H1 (cell line): Measurements from ENCODE around the gene RPS21. TPM values are rescaled to one million over a fixed set of nuclear protein-coding genes. Genes with fewer than 3 reads are reported as not detected.
A peak's percentile ranks its signal among the peaks of the same experiment; 100 is the strongest.

Experiments used
- CTCF ChIA-PET: fragments of 300-600 bp; sonication (Branson Sonifier 250); formaldehyde crosslinking; loops from one replicate; lab custom pipeline; 2021; ENCODE audit not compliant: partially characterized antibody; lab: Charles Lee
- POLR2A ChIA-PET: fragments of 300-600 bp; sonication (Branson Sonifier 250); formaldehyde crosslinking; loops from one replicate; lab custom pipeline; 2021; ENCODE audit warnings: inconsistent platforms; ENCODE audit not compliant: partially characterized antibody; lab: Charles Lee
- DNase-seq, 2 experiments: peaks; one replicate each; pipeline versions ENCODE4 v3.0.0 to v3.0.0-alpha.2; 2010 to 2022; ENCODE audit warnings: low spot score in 2 of 2, low read depth in 1 of 2, mixed read lengths in 1 of 2
- FAIRE-seq: peaks from 2 replicates; lab custom pipeline; 2011; peaks lifted over from hg19 to GRCh38; lab: Jason Lieb, UNC
- H2AFZ ChIP-seq: 2 replicates; pipeline ENCODE4 v1.8.1; 2012; ENCODE audit warnings: low read length, inconsistent platforms
- H2AK5ac ChIP-seq: 2 replicates; pipeline ENCODE4 v1.6.1; 2013; ENCODE audit warnings: low read depth, low read length
- H2BK120ac ChIP-seq: replicated peaks from 2 replicates; pipeline ENCODE3; 2013; ENCODE audit warnings: low read depth, low read length, inconsistent platforms
- H2BK12ac ChIP-seq: 2 replicates; pipeline ENCODE4 v1.6.1; 2013; ENCODE audit warnings: low read depth, low read length
- H2BK15ac ChIP-seq: 2 replicates; pipeline ENCODE4 v1.6.1; 2013; ENCODE audit warnings: low read length
- H2BK20ac ChIP-seq: 2 replicates; pipeline ENCODE4 v1.6.1; 2013; ENCODE audit warnings: low read length
- H2BK5ac ChIP-seq: 2 replicates; pipeline ENCODE4 v1.6.1; 2013; ENCODE audit warnings: low read depth, low read length
- H3K14ac ChIP-seq: 2 replicates; pipeline ENCODE4 v1.6.1; 2013; ENCODE audit warnings: inconsistent platforms; ENCODE audit not compliant: insufficient read length
- H3K18ac ChIP-seq: 2 replicates; pipeline ENCODE4 v1.6.1; 2013; ENCODE audit warnings: low read length; ENCODE audit errors: extremely low read depth
- H3K23ac ChIP-seq: 2 replicates; pipeline ENCODE4 v1.6.1; 2013; ENCODE audit warnings: inconsistent platforms; ENCODE audit not compliant: insufficient read length
- H3K23me2 ChIP-seq: 2 replicates; pipeline ENCODE4 v1.6.1; 2013; ENCODE audit warnings: low read depth, low read length
- H3K27ac ChIP-seq: 2 replicates; pipeline ENCODE4 v1.6.1; 2011; ENCODE audit warnings: low read depth, low read length, inconsistent platforms
- H3K27me3 ChIP-seq, 4 experiments: replicated peaks in 1 of 4; 1 replicate in 1 of 4; 2 replicates in 3 of 4; pipeline versions ENCODE4 v1.6.1 to v1.8.1; 2011 to 2013; ENCODE audit warnings: low read length in 3 of 4, mild to moderate bottlenecking in 3 of 4, inconsistent platforms in 2 of 4, mixed read lengths in 2 of 4, moderate library complexity in 1 of 4; ENCODE audit not compliant: control insufficient read depth in 3 of 4, insufficient read depth in 3 of 4; ENCODE audit errors: extremely low read depth in 1 of 4
- H3K36me3 ChIP-seq, 4 experiments: 2 replicates each; pipeline versions ENCODE4 v1.6.1 to v1.8.1; 2011 to 2013; ENCODE audit warnings: mild to moderate bottlenecking in 4 of 4, low read length in 3 of 4, moderate library complexity in 2 of 4, control low read depth in 1 of 4, inconsistent platforms in 1 of 4; ENCODE audit not compliant: insufficient read depth in 4 of 4, control insufficient read depth in 2 of 4
- H3K4ac ChIP-seq: replicated peaks from 2 replicates; pipeline ENCODE3; 2013; ENCODE audit warnings: low read length, low read depth, mixed read lengths, inconsistent platforms; ENCODE audit not compliant: insufficient read length
- H3K4me1 ChIP-seq, 4 experiments: replicated peaks in 1 of 4; 1 replicate in 1 of 4; 2 replicates in 3 of 4; pipeline versions ENCODE4 v1.6.1 to v1.8.1; 2011 to 2013; ENCODE audit warnings: low read length in 3 of 4, inconsistent platforms in 2 of 4, mixed read lengths in 1 of 4; ENCODE audit not compliant: insufficient read depth in 4 of 4, control insufficient read depth in 3 of 4
- H3K4me2 ChIP-seq, 2 experiments: 2 replicates each; pipeline versions ENCODE4 v1.6.1 to v1.8.1; 2011 to 2013; ENCODE audit warnings: low read depth in 2 of 2, low read length in 2 of 2, control low read depth in 1 of 2, inconsistent platforms in 1 of 2, mild to moderate bottlenecking in 1 of 2; ENCODE audit not compliant: insufficient read depth in 1 of 2
- H3K4me3 ChIP-seq, 4 experiments: fragments of 200-600, 300-600 bp in 1 of 4; sonication (generic), shearing (Covaris generic), sonication (Bioruptor Twin) in 1 of 4; 2 replicates each; pipeline versions ENCODE4 v1.5.1 to v1.8.1; 2011 to 2016; ENCODE audit warnings: low read length in 4 of 4, low read depth in 3 of 4, control low read depth in 2 of 4, inconsistent platforms in 2 of 4, mild to moderate bottlenecking in 2 of 4, mixed read lengths in 1 of 4, moderate library complexity in 1 of 4; ENCODE audit not compliant: insufficient read depth in 2 of 4; ENCODE audit errors: extremely low read depth in 1 of 4
- H3K56ac ChIP-seq: replicated peaks from 2 replicates; pipeline ENCODE3; 2013; ENCODE audit warnings: low read depth, mild to moderate bottlenecking, mixed read lengths, low read length, inconsistent platforms; ENCODE audit not compliant: insufficient read length
- H3K79me1 ChIP-seq: 2 replicates; pipeline ENCODE4 v1.6.1; 2013; ENCODE audit warnings: low read depth, low read length, control low read depth
- H3K79me2 ChIP-seq, 2 experiments: 2 replicates each; pipeline versions ENCODE4 v1.6.1 to v1.8.1; 2012 to 2013; ENCODE audit warnings: low read length in 2 of 2, mild to moderate bottlenecking in 2 of 2, inconsistent platforms in 1 of 2; ENCODE audit not compliant: insufficient read depth in 2 of 2, control insufficient read depth in 1 of 2
- H3K9ac ChIP-seq, 4 experiments: replicated peaks in 1 of 4; 1 replicate in 1 of 4; 2 replicates in 3 of 4; pipeline versions ENCODE4 v1.6.1 to v1.8.1; 2011 to 2013; ENCODE audit warnings: low read depth in 3 of 4, low read length in 3 of 4, control low read depth in 2 of 4, mild to moderate bottlenecking in 2 of 4, moderate library complexity in 2 of 4, inconsistent platforms in 1 of 4; ENCODE audit errors: extremely low read depth in 1 of 4
- H3K9me3 ChIP-seq, 2 experiments: 2 replicates each; pipeline versions ENCODE4 v1.6.1 to v1.8.1; 2012 to 2013; ENCODE audit warnings: mild to moderate bottlenecking in 2 of 2, moderate library complexity in 2 of 2, control low read depth in 1 of 2, inconsistent platforms in 1 of 2, low read depth in 1 of 2, low read length in 1 of 2, mixed read lengths in 1 of 2; ENCODE audit not compliant: insufficient read depth in 2 of 2
- H4K20me1 ChIP-seq, 2 experiments: replicated peaks in 1 of 2; 2 replicates each; pipeline versions ENCODE3 to v1.8.1; 2011 to 2013; ENCODE audit warnings: inconsistent platforms in 2 of 2, low read length in 2 of 2, mild to moderate bottlenecking in 1 of 2; ENCODE audit not compliant: insufficient read depth in 2 of 2, control insufficient read depth in 1 of 2
- H4K5ac ChIP-seq: 2 replicates; pipeline ENCODE4 v1.6.1; 2013; ENCODE audit warnings: low read length, low read depth, mixed read lengths, inconsistent platforms; ENCODE audit not compliant: insufficient read length
- H4K8ac ChIP-seq: 2 replicates; pipeline ENCODE4 v1.8.0; 2013; ENCODE audit warnings: mild to moderate bottlenecking, moderate library complexity, low read length, inconsistent platforms; ENCODE audit not compliant: insufficient read depth; ENCODE audit errors: extremely low read depth
- H4K91ac ChIP-seq: replicated peaks from 2 replicates; pipeline ENCODE3; 2013; ENCODE audit warnings: low read length, mixed read lengths, inconsistent platforms; ENCODE audit not compliant: insufficient read length
- ATF2 ChIP-seq: IDR thresholded peaks from 2 replicates; pipeline ENCODE4 v1.6.1; 2012; ENCODE audit warnings: low read length, inconsistent platforms
- CBX8 ChIP-seq: fragments of 300-800, 300-1000 bp; sonication (generic); IDR thresholded peaks from 2 replicates; pipeline ENCODE4 v1.7.1; 2016; ENCODE audit warnings: low read depth, low read length, borderline replicate concordance
- CHD1 ChIP-seq: IDR thresholded peaks from 2 replicates; pipeline ENCODE4 v1.6.1; 2012; ENCODE audit warnings: low read depth, low read length, improper control_type of control experiment
- CHD2 ChIP-seq: IDR thresholded peaks from 2 replicates; pipeline ENCODE4 v1.6.1; 2012; ENCODE audit warnings: low read length, improper control_type of control experiment
- EGR1 ChIP-seq: IDR thresholded peaks from 2 replicates; pipeline ENCODE4 v1.6.1; 2011; ENCODE audit warnings: low read depth, low read length, borderline replicate concordance
- HDAC6 ChIP-seq: IDR thresholded peaks from one replicate; pipeline ENCODE4 v1.7.1; 2012; ENCODE audit warnings: low read depth, mild to moderate bottlenecking, inconsistent platforms, low read length, moderate library complexity
- NRF1 ChIP-seq: IDR thresholded peaks from 2 replicates; pipeline ENCODE4 v1.6.1; 2011; ENCODE audit warnings: mild to moderate bottlenecking, low read depth, low read length, improper control_type of control experiment
- SIN3A ChIP-seq, 2 experiments: IDR thresholded peaks in 1 of 2; conservative IDR thresholded peaks in 1 of 2; 2 replicates each; pipeline ENCODE4 v1.6.1; 2011 to 2012; ENCODE audit warnings: low read length in 2 of 2, improper control_type of control experiment in 1 of 2, low read depth in 1 of 2, mild to moderate bottlenecking in 1 of 2
- SIRT6 ChIP-seq: IDR thresholded peaks from one replicate; pipeline ENCODE4 v1.7.1; 2012; ENCODE audit warnings: low read length, inconsistent platforms
- SP2 ChIP-seq: IDR thresholded peaks from 2 replicates; pipeline ENCODE4 v1.6.1; 2012; ENCODE audit warnings: mild to moderate bottlenecking, low read length, inconsistent platforms
- TEAD4 ChIP-seq: IDR thresholded peaks from 2 replicates; pipeline ENCODE4 v1.6.1; 2012; ENCODE audit warnings: low read depth, low read length, inconsistent platforms, mixed read lengths
- WGBS, 2 experiments: shearing (Covaris generic) in 1 of 2; methylation state at CpG; one replicate each; pipeline versions ENCODE4 v1.1.6 to v1.1.7; 2013 to 2015; ENCODE audit warnings: low lambda C conversion rate in 2 of 2, mixed read lengths in 2 of 2, inconsistent platforms in 1 of 2, low coverage in 1 of 2, missing lambda C conversion rate in 1 of 2; ENCODE audit not compliant: insufficient replicate concordance in 2 of 2, insufficient coverage in 1 of 2, insufficient read length in 1 of 2; ENCODE audit errors: extremely low coverage in 1 of 2, missing lambda C conversion rate in 1 of 2; 5-methylcytosine and 5-hydroxymethylcytosine counted together
- polyA plus RNA-seq, 7 experiments: library from polyadenylated mRNA; depleted of rRNA in 3 of 7; stranded (reverse) in 5 of 7; unstranded in 2 of 7; fragments of >200 nt in 5 of 7; fragments of 200-250 nt in 2 of 7; gene quantifications; 1 replicate in 5 of 7; 2 replicates in 1 of 7; 4 replicates in 1 of 7; pipeline versions ENCODE4 v1.2.1 to v1.2.3, GENCODE V29; 2011 to 2013; ENCODE audit warnings: missing spikeins in 2 of 7, mixed read lengths in 2 of 7
- total RNA-seq: library from RNA; stranded (reverse); fragmentation: NEBNext Ultra II Directional; extraction: Animal tissue kit (Norgen Biotek cat#: 25700); gene quantifications from 2 replicates; pipeline ENCODE4 v1.2.1, GENCODE V29; 2021

RPS21 gene
- total and polyA plus RNA-seq, 2 of the 8 experiments (the other 6 are each of a cell fraction or from before 2014, with no cell fraction given), result 1,787 to 7,219 TPM

- H2BK5ac ChIP-seq, result no peak overlapping the region
- CTCF ChIA-PET, result interaction anchor here (0.6 to 2.7 kb wide), 9 partner anchors 10 to 244 kb away, joined by 3 to 13 read pairs (median 3); no protein-coding TSS in a partner anchor
- peaks cover 23 to 61% (median 54%) of the 10 kb centered on the region in 4 experiments; a peak in 7 of 8 replicates for H3K36me3 ChIP-seq
- peaks cover 0 to 14% of the 10 kb centered on the region in 2 experiments for H4K20me1 ChIP-seq
- peaks cover 0 to 3% of the 10 kb centered on the region in 2 experiments; a peak in 2 of 4 replicates for H3K9me3 ChIP-seq
- no peak overlapping the region for H2AFZ ChIP-seq
- H3K79me2 ChIP-seq, result peaks cover 4 to 13% of the 10 kb centered on the region in 2 experiments; a peak in 2 of 4 replicates
- no peak overlapping the region for H2BK12ac ChIP-seq
- no peaks in the 10 kb centered on the region for H3K27me3 ChIP-seq
- H2BK20ac ChIP-seq, result no peak overlapping the region
- DNase-seq, result no peak
- H4K8ac ChIP-seq, result peak overlapping the region; percentile 15; the same call in 1 of the 2 replicates
- TF ChIP-seq SIRT6 (no peak), CHD2 (no peak), CHD1 (no peak), HDAC6 (no peak), NRF1 (no peak), ATF2 (no peak), SIN3A (conservative IDR thresholded peaks at IDR 0.05 in 1 of 2, IDR thresholded peaks at IDR 0.05 in 1 of 2; ENCODE audit: low read depth in 1 of 2, low read length in 2 of 2) (no peak), EGR1 (no peak), TEAD4 (no peak), CBX8 (no peak), SP2 (no peak)
- peaks cover 0 to 7% (median 4%) of the 10 kb centered on the region in 4 experiments; a peak in 6 of 7 replicates for H3K4me1 ChIP-seq
- no peak overlapping the region for H3K4me3 ChIP-seq
- H2AK5ac ChIP-seq, result no peak overlapping the region
- no peaks in the 10 kb centered on the region; the same call in 1 of the 2 replicates for H3K23me2 ChIP-seq
- H3K4ac ChIP-seq, result no peak overlapping the region
- no peak overlapping the region for H2BK15ac ChIP-seq
- 88% methylated on average over 3 of the region's 7 CpGs; no CpG with 5 or more reads in 1 of the 2 experiments for WGBS, 2 experiments
- H4K5ac ChIP-seq, result no peak overlapping the region
- H2BK120ac ChIP-seq, result no peak overlapping the region
- POLR2A ChIA-PET, result interaction anchor here (0.6 to 12.3 kb wide), 17 partner anchors 8 to 43 kb away, joined by 3 to 114 read pairs (median 4); partner anchors contain the start of gene LAMA5
- no peak overlapping the region for H3K9ac ChIP-seq
- peaks cover 9% of the 10 kb centered on the region for H3K79me1 ChIP-seq
- H3K4me2 ChIP-seq, result no peak overlapping the region
- no peak overlapping the region for H3K18ac ChIP-seq
- H3K27ac ChIP-seq, result no peak overlapping the region
- no peak for FAIRE-seq
- no peak overlapping the region for H3K14ac ChIP-seq
- no peak overlapping the region for H3K23ac ChIP-seq
- H4K91ac ChIP-seq, result no peak overlapping the region
- H3K56ac ChIP-seq, result no peak overlapping the region
Measured at GRCh38 chr20:62349556-62350097, 37.3 kb upstream of the RPS21 start.
